ENCODE data around the gene CD82.

Gene CD82

GRCh38 chr11:44561964-44562734 is 3.3 kb upstream of the CD82 start:
- FAIRE-seq, result no peak

GRCh38 chr11:44562845-44563460 is 2.5 kb upstream of the CD82 start:
- FAIRE-seq, result no peak

- no peak for FAIRE-seq
Observed at GRCh38 chr11:44563711-44564110, 1.8 kb upstream of the CD82 start.

GRCh38 chr11:44564166-44564565 is 1.3 kb upstream of the CD82 start:
- no peak for FAIRE-seq

GRCh38 chr11:44564670-44565210 is 723 bp upstream of the CD82 start:
- no peak for FAIRE-seq

- no peak for FAIRE-seq
Observed at GRCh38 chr11:44565953-44566949, 788 bp downstream of the CD82 start.

- FAIRE-seq, result no peak
Observed at GRCh38 chr11:44566952-44567875, 1.8 kb downstream of the CD82 start.

- no peak for FAIRE-seq
Observed at GRCh38 chr11:44567876-44568256, 2.4 kb downstream of the CD82 start.

GRCh38 chr11:44568331-44568657 is 2.8 kb downstream of the CD82 start:
- FAIRE-seq, result no peak

- no peak for FAIRE-seq
Observed at GRCh38 chr11:44568658-44569473, 3.4 kb downstream of the CD82 start.

- no peak for FAIRE-seq
Observed at GRCh38 chr11:44570411-44571155, 5.1 kb downstream of the CD82 start.

- FAIRE-seq, result no peak
Observed at GRCh38 chr11:44571871-44572270, 6.4 kb downstream of the CD82 start.

GRCh38 chr11:44572436-44572835 is 7.0 kb downstream of the CD82 start:
- no peak for FAIRE-seq

- no peak for FAIRE-seq
Observed at GRCh38 chr11:44572884-44573283, 7.4 kb downstream of the CD82 start.

GRCh38 chr11:44573333-44573732 is 7.9 kb downstream of the CD82 start:
- no peak for FAIRE-seq

GRCh38 chr11:44574610-44575287 is 9.3 kb downstream of the CD82 start:
- FAIRE-seq, result no peak

GRCh38 chr11:44575288-44575672 is 9.8 kb downstream of the CD82 start:
- no peak for FAIRE-seq

- FAIRE-seq, result no peak
Observed at GRCh38 chr11:44575962-44576361, 10.5 kb downstream of the CD82 start.

GRCh38 chr11:44576656-44577055 is 11.2 kb downstream of the CD82 start:
- FAIRE-seq, result no peak
